Testis (tissue), 3 donors: ENCODE data around the gene APOL6. TPM values are rescaled to one million over a fixed set of nuclear protein-coding genes. Genes with fewer than 3 reads are reported as not detected.
A peak's percentile ranks its signal among the peaks of the same experiment; 100 is the strongest.

Source experiments
- DNase-seq: peaks from one replicate; pipeline ENCODE4 v3.0.0-alpha.2; 2019
- H3K27ac ChIP-seq, 2 donors: fragments of 200-600 bp; sonication (generic); one replicate each; pipeline ENCODE4 v1.5.1; 2019
- H3K27me3 ChIP-seq: fragments of 200-600 bp; sonication (generic); one replicate; pipeline ENCODE4 v1.5.1; 2019
- H3K36me3 ChIP-seq: fragments of 200-600 bp; sonication (generic); one replicate; pipeline ENCODE4 v1.5.1; 2017; ENCODE audit warnings: low read depth; ENCODE audit errors: missing control alignments
- H3K4me1 ChIP-seq: fragments of 200-600 bp; sonication (generic); one replicate; pipeline ENCODE4 v1.5.1; 2019
- H3K4me3 ChIP-seq, 2 donors: fragments of 200-600 bp; sonication (generic); one replicate each; pipeline ENCODE4 v1.5.1; 2017 to 2019
- H3K9me3 ChIP-seq: fragments of 200-600 bp; sonication (generic); one replicate; pipeline ENCODE4 v1.5.1; 2017
- POLR2A ChIP-seq: fragments of 450-650 bp; IDR thresholded peaks from one replicate; pipeline ENCODE4 v1.6.1; 2017; ENCODE audit warnings: antibody characterized with exemption, mild to moderate bottlenecking, moderate library complexity
- WGBS, 2 donors: methylation state at CpG; one replicate each; pipeline ENCODE4 v1.1.5; 2018; 5-methylcytosine and 5-hydroxymethylcytosine counted together
- intact Hi-C: fragments of 100-400 bp; cut with DNase I; formaldehyde crosslinking; loops from one replicate; pipeline ENCODE4 v1.15.1; 2023; ENCODE audit warnings: low total_unique reads
- polyA plus RNA-seq: library from polyadenylated mRNA; stranded (reverse); fragments of 350-450 nt; fragmentation: Illumina TruSeq; extraction: RNeasy Lipid Tissue Mini Kit (QIAGEN cat#74804); gene quantifications from one replicate; pipeline ENCODE4 v1.2.3, GENCODE V29; 2014; ENCODE audit warnings: low read depth, low replicate concordance; ENCODE audit not compliant: insufficient read depth
- total RNA-seq, 2 donors: library from RNA; depleted of rRNA; stranded (reverse); fragments of >200 nt; gene quantifications; one replicate each; pipeline ENCODE4 v1.2.3, GENCODE V29; 2016
- TF ChIP-seq, protein P1 (sequence below), 3 experiments: fragments of 450-650 bp in 2 of 3; fragments of 200-600 bp in 1 of 3; sonication (generic) in 1 of 3; IDR thresholded peaks; one replicate each; pipeline ENCODE4 v1.5.1; 2016 to 2019; ENCODE audit warnings: antibody characterized with exemption in 3 of 3, mild to moderate bottlenecking in 2 of 3, moderate library complexity in 1 of 3

Gene APOL6
- total and polyA plus RNA-seq, 3 donors from 2014 or later, result 2.2 to 3.6 (median 2.8) TPM

DNA sequence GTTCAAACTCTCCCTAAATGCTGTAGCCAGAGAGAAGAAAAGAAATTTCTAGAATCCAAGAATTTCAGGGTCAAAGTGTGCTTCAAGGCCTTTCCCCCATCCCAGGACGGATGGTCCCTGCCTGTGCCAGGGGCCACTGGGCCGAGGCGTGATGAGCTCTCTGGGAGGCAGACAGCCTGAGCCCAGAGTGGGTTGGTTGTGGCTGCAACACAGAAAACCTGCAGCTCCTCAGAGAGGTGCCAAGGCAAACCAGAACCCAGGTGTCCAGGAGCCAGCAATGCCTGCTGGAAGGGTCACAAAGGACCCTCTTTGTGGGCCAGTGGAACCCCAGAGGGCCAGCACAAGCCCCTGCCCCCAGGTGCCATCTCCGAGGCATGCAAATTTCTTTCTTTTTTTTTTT is 2.6 kb upstream of the APOL6 start:
- 50% methylated on average over 3 to 4 of the region's 4 CpGs for WGBS, 2 donors
- peaks cover 50% of the 10 kb centered on the region for H3K4me1 ChIP-seq
- peak overlapping the region in 1 of 2 donors; percentile 44 for H3K27ac ChIP-seq
- no peak overlapping the region for H3K4me3 ChIP-seq
- H3K9me3 ChIP-seq, result no peaks in the 10 kb centered on the region
- H3K27me3 ChIP-seq, result no peaks in the 10 kb centered on the region
- no peaks in the 10 kb centered on the region for H3K36me3 ChIP-seq
- intact Hi-C loops, result no loop called here
- no peak for DNase-seq
- TF ChIP-seq, protein P1, sequence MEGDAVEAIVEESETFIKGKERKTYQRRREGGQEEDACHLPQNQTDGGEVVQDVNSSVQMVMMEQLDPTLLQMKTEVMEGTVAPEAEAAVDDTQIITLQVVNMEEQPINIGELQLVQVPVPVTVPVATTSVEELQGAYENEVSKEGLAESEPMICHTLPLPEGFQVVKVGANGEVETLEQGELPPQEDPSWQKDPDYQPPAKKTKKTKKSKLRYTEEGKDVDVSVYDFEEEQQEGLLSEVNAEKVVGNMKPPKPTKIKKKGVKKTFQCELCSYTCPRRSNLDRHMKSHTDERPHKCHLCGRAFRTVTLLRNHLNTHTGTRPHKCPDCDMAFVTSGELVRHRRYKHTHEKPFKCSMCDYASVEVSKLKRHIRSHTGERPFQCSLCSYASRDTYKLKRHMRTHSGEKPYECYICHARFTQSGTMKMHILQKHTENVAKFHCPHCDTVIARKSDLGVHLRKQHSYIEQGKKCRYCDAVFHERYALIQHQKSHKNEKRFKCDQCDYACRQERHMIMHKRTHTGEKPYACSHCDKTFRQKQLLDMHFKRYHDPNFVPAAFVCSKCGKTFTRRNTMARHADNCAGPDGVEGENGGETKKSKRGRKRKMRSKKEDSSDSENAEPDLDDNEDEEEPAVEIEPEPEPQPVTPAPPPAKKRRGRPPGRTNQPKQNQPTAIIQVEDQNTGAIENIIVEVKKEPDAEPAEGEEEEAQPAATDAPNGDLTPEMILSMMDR (IDR thresholded peaks at IDR 0.05), result no peak
- TF ChIP-seq POLR2A, result no peak

DNA sequence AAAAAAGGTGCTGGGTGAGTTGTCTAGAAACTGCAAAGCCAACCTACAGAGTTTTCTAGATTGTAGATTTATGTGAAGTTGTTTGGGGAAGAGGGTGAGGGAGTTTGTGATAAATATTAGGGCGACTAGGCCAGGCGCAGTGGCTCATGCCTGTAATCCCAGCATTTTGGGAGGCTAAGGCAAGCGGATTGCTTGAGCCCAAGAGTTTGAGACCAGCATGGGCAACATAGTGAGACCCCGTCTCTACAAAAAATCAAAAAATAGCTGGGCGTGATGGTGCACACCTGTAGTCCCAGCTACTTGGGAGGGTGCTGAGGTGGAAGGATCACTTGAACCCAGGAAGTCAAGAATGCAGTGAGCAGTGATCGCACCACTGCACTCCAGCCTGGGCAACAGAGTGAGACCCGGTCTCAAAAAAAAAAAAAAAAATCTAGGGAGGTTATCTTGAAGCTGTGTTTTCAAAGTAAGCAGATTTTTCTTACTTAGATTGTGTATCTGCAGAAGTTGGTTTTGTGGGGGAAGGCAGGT is 844 bp downstream of the APOL6 start:
- Histone ChIP-seq H3K27me3 (no peaks in the 10 kb centered on the region), H3K36me3 (no peaks in the 10 kb centered on the region), H3K9me3 (no peaks in the 10 kb centered on the region), H3K27ac (peak overlapping the region; percentile 80 to 89), H3K4me1 (peaks cover 33% of the 10 kb centered on the region), H3K4me3 (peak overlapping the region; percentile 51 to 67)
- no peak for TF ChIP-seq POLR2A
- TF ChIP-seq, protein P1 (IDR thresholded peaks at IDR 0.05), result no peak
- no peak for DNase-seq
- 66 to 68% methylated on average over 7 of the region's 7 CpGs for WGBS, 2 donors
- intact Hi-C loops, result no loop called here

DNA sequence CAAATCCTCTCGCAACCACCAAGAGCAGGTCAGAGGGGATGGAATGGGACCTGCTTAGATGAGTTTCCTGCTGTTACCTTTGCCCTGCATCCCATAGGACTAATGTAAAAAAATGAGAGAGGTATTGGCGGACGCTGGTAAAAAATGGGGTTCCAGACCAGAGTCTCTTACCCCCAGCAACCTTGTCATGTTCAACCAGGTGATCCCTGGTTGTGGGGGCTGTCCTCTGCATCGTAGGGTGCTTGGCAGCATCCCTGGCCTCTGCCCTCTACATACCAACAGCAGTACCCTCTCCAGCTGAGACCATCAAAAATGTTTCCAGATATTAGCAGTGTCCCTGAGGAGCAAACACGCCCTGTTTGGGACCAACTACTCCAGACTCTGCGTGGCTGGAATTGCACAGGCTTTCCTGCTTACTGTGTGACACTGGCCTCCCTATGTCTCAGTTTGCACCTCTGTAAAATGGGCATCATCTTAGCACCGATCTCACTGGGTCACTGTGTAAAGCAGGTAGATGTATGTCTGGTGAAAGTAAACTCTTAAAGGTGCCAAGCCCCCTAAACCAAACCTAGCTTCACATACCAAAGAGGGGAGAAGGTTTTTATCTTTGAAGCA is 1.5 kb downstream of the APOL6 start:
- no peaks in the 10 kb centered on the region for H3K9me3 ChIP-seq
- no peak for TF ChIP-seq POLR2A
- TF ChIP-seq, protein P1 (IDR thresholded peaks at IDR 0.05), result no peak
- H3K36me3 ChIP-seq, result no peaks in the 10 kb centered on the region
- H3K4me1 ChIP-seq, result peaks cover 33% of the 10 kb centered on the region
- intact Hi-C loops, result no loop called here
- no peak overlapping the region for H3K4me3 ChIP-seq
- H3K27me3 ChIP-seq, result no peaks in the 10 kb centered on the region
- WGBS, 2 donors, result 70 to 81% methylated on average over 7 of the region's 7 CpGs
- no peak for DNase-seq
- H3K27ac ChIP-seq, result no peak overlapping the region

DNA sequence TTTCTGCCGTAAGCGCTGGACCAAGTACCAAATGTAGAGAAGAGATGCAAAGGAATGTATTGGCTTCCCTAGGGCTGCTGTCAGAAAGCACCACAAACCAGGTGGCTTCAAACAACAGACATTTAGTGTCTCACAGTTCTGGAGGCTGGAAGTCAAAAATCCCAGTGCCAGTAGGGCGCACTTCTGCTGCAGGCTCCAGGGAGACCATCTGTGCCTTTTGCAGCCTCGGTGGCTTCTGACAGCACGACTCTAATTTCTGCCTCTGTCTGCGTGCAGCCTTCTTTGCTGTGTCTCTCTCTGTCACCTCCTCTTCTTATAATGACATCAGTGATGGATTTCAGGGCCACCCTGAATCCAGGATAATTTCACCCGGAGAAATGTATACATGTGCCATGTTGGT is 2.8 kb downstream of the APOL6 start:
- TF ChIP-seq POLR2A, result no peak
- TF ChIP-seq, protein P1 (IDR thresholded peaks at IDR 0.05), result no peak
- 96 to 99% methylated on average over 7 of the region's 7 CpGs for WGBS, 2 donors
- no peak for DNase-seq
- Histone ChIP-seq H3K4me3 (no peak overlapping the region), H3K36me3 (no peaks in the 10 kb centered on the region), H3K4me1 (peaks cover 24% of the 10 kb centered on the region), H3K27ac (no peak overlapping the region), H3K9me3 (no peaks in the 10 kb centered on the region), H3K27me3 (no peaks in the 10 kb centered on the region)
- intact Hi-C loops, result no loop called here

DNA sequence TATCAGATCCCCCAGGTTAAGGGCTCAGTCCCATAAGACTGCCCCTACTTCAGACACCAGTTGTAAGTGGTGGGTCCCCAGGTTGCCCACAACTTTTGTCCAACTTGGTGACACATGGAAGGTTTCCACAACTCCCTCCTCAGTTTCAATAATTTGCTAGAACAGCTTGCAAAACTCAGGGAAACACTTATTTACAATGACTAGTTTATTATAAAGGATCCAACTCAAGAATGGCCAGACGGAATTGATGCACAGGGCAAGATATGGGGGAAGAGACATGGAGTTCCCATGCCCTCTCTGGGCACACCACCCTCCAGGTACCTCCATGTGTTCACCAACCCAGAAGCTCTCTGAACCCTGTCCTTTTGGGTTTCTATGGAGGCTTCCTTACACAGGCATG is 5.6 kb downstream of the APOL6 start:
- Histone ChIP-seq H3K4me1 (peaks cover 6% of the 10 kb centered on the region), H3K9me3 (no peaks in the 10 kb centered on the region), H3K36me3 (no peaks in the 10 kb centered on the region), H3K27ac (no peak overlapping the region), H3K4me3 (no peak overlapping the region), H3K27me3 (no peaks in the 10 kb centered on the region)
- no peak for DNase-seq
- intact Hi-C loops, result no loop called here
- no peak for TF ChIP-seq POLR2A
- TF ChIP-seq, protein P1 (IDR thresholded peaks at IDR 0.05), result no peak
- WGBS, 2 donors, result 87 to 94% methylated on average over 1 of the region's 1 CpG
